HCT116 (cell line): ENCODE measurements around the gene ITPR1. TPM values are rescaled to one million over a fixed set of nuclear protein-coding genes. Genes with fewer than 3 reads are reported as not detected.
A peak's percentile ranks its signal among the peaks of the same experiment; 100 is the strongest.

Source experiments
- ATAC-seq: fragments of 200-7000 bp; cut with Tn5 transposase; 2 replicates; pipeline ENCODE4 v1.9.1; 2020; ENCODE audit warnings: mild to moderate bottlenecking, moderate library complexity
- BruUV-seq: library from RNA; stranded (reverse); fragments of 400-500 nt; replicated peaks from 2 replicates; lab custom pipeline; 2021; lab: Mats Ljungman, UMichigan
- CTCF ChIA-PET: fragments of 300-600 bp; sonication (Branson Sonifier 250); formaldehyde crosslinking; loops from one replicate; lab custom pipeline; 2021; ENCODE audit warnings: antibody characterized with exemption; lab: Charles Lee
- POLR2A ChIA-PET: fragments of 300-600, 350-600 bp; sonication (Branson Sonifier 250); formaldehyde crosslinking; loops from one replicate; lab custom pipeline; 2021; ENCODE audit warnings: antibody characterized with exemption; lab: Charles Lee
- RAD21 ChIA-PET, 2 experiments: fragments of 300-600 bp; sonication (Branson Sonifier 250); formaldehyde crosslinking; loops; one replicate each; lab custom pipeline; 2023; ENCODE audit warnings: low total read pairs in 2 of 2; ENCODE audit not compliant: uncharacterized antibody in 2 of 2, unreplicated experiment in 2 of 2, low non-redundant PET in 1 of 2; lab: Charles Lee
- DNase-seq: peaks from one replicate; pipeline ENCODE4 v3.0.0-alpha.2; 2010; ENCODE audit warnings: low read depth, low spot score
- H2AFZ ChIP-seq: fragments of 200-600 bp; shearing (Covaris generic), sonication (generic); 2 replicates; pipeline ENCODE4 v1.6.1; 2017; ENCODE audit warnings: low read depth, mixed run types, mixed read lengths, antibody characterized with exemption, low read length; ENCODE audit not compliant: poor library complexity, severe bottlenecking
- H3K27ac ChIP-seq: 2 replicates; pipeline ENCODE4 v1.5.1; 2012; ENCODE audit warnings: low read depth, low read length
- H3K27me3 ChIP-seq: fragments of 200-600 bp; sonication (generic); 2 replicates; pipeline ENCODE4 v1.6.1; 2016; ENCODE audit warnings: mixed run types, low read length, mixed read lengths; ENCODE audit not compliant: insufficient read depth
- H3K36me3 ChIP-seq, 2 experiments: fragments of 200-500 bp in 1 of 2; fragments of 200-600 bp in 1 of 2; sonication (Bioruptor generic) in 1 of 2; sonication (generic) in 1 of 2; 2 replicates each; pipeline versions ENCODE4 v1.5.1 to v1.6.1; 2014 to 2016; ENCODE audit warnings: low read length in 2 of 2, inconsistent platforms in 1 of 2, mixed read lengths in 1 of 2, mixed run types in 1 of 2; ENCODE audit not compliant: insufficient read depth in 2 of 2, control insufficient read depth in 1 of 2
- H3K4me1 ChIP-seq, 2 experiments: fragments of 200-600 bp in 1 of 2; sonication (generic) in 1 of 2; 2 replicates each; pipeline versions ENCODE4 v1.5.1 to v1.6.1; 2012 to 2017; ENCODE audit warnings: low read length in 2 of 2, inconsistent platforms in 1 of 2, mild to moderate bottlenecking in 1 of 2, mixed read lengths in 1 of 2, mixed run types in 1 of 2, moderate library complexity in 1 of 2; ENCODE audit not compliant: insufficient read depth in 2 of 2, control insufficient read depth in 1 of 2
- H3K4me2 ChIP-seq: fragments of 200-600 bp; sonication (generic); 2 replicates; pipeline ENCODE4 v1.6.1; 2017; ENCODE audit warnings: mixed run types, low read length, mixed read lengths
- H3K4me3 ChIP-seq, 2 experiments: fragments of 200-600 bp in 1 of 2; sonication (generic) in 1 of 2; replicated peaks in 1 of 2; 2 replicates each; pipeline ENCODE4 v1.5.1; 2011 to 2016; ENCODE audit warnings: low read length in 2 of 2, control low read depth in 1 of 2, low read depth in 1 of 2, mild to moderate bottlenecking in 1 of 2, mixed read lengths in 1 of 2, mixed run types in 1 of 2
- H3K79me2 ChIP-seq: fragments of 200-600 bp; sonication (generic); 2 replicates; pipeline ENCODE4 v1.6.1; 2017; ENCODE audit warnings: mild to moderate bottlenecking, mixed run types, low read length, moderate library complexity, mixed read lengths; ENCODE audit not compliant: insufficient read depth
- H3K9ac ChIP-seq: fragments of 200-600 bp; sonication (generic); 2 replicates; pipeline ENCODE4 v1.6.1; 2016; ENCODE audit warnings: low read length, mixed read lengths
- H3K9me2 ChIP-seq: fragments of 200-600 bp; sonication (generic), shearing (Covaris generic); 2 replicates; pipeline ENCODE4 v1.6.1; 2017; ENCODE audit warnings: mixed run types, mild to moderate bottlenecking, moderate library complexity; ENCODE audit not compliant: insufficient read depth
- H3K9me3 ChIP-seq, 2 experiments: fragments of 200-500 bp in 1 of 2; fragments of 200-600 bp in 1 of 2; sonication (Bioruptor generic) in 1 of 2; sonication (generic) in 1 of 2; 2 replicates each; pipeline ENCODE4 v1.6.1; 2014 to 2017; ENCODE audit warnings: low read length in 2 of 2, mixed read lengths in 2 of 2, inconsistent platforms in 1 of 2, low read depth in 1 of 2, mild to moderate bottlenecking in 1 of 2, mixed run types in 1 of 2, moderate library complexity in 1 of 2; ENCODE audit not compliant: control insufficient read depth in 1 of 2, insufficient read depth in 1 of 2
- H4K20me1 ChIP-seq: fragments of 200-600 bp; sonication (generic), shearing (Covaris generic); 2 replicates; pipeline ENCODE4 v1.6.1; 2017; ENCODE audit warnings: mixed run types, mild to moderate bottlenecking, moderate library complexity; ENCODE audit not compliant: insufficient read depth
- CBX3 ChIP-seq: IDR thresholded peaks from 2 replicates; pipeline ENCODE4 v1.6.1; 2012; ENCODE audit warnings: low read depth
- CEBPB ChIP-seq: IDR thresholded peaks from 2 replicates; pipeline ENCODE4 v1.6.1; 2012; ENCODE audit warnings: low read depth
- CTCF ChIP-seq, 3 experiments: fragments of 200-600 bp in 1 of 3; sonication (generic) in 1 of 3; IDR thresholded peaks in 2 of 3; conservative IDR thresholded peaks in 1 of 3; 2 replicates each; pipeline ENCODE4 v1.5.1; 2012 to 2017; ENCODE audit warnings: low read depth in 2 of 3, low read length in 2 of 3, antibody characterized with exemption in 1 of 3, borderline replicate concordance in 1 of 3, control low read depth in 1 of 3, mild to moderate bottlenecking in 1 of 3, mixed read lengths in 1 of 3, mixed run types in 1 of 3, moderate library complexity in 1 of 3; ENCODE audit not compliant: insufficient read depth in 1 of 3
- EZH2 ChIP-seq: fragments of 200-600 bp; sonication (generic); IDR thresholded peaks from 2 replicates; pipeline ENCODE4 v1.6.1; 2017; ENCODE audit warnings: antibody characterized with exemption, mixed run types
- EZH2phosphoT487 ChIP-seq: fragments of 200-600 bp; IDR thresholded peaks from 2 replicates; pipeline ENCODE4 v1.6.1; 2018; ENCODE audit warnings: antibody characterized with exemption, borderline replicate concordance
- FOSL1 ChIP-seq: IDR thresholded peaks from 2 replicates; pipeline ENCODE4 v1.6.1; 2012; ENCODE audit warnings: low read depth
- MAX ChIP-seq: IDR thresholded peaks from 2 replicates; pipeline ENCODE4 v1.6.1; 2012
- RAD21 ChIP-seq: IDR thresholded peaks from 2 replicates; pipeline ENCODE4 v1.6.1; 2012; ENCODE audit warnings: low read depth, mild to moderate bottlenecking
- SIN3A ChIP-seq: IDR thresholded peaks from 2 replicates; pipeline ENCODE4 v1.6.1; 2012; ENCODE audit warnings: low read depth
- SP1 ChIP-seq: IDR thresholded peaks from 2 replicates; pipeline ENCODE4 v1.6.1; 2012; ENCODE audit warnings: low read depth
- SRF ChIP-seq: IDR thresholded peaks from 2 replicates; pipeline ENCODE4 v1.6.1; 2012; ENCODE audit warnings: low read depth
- YY1 ChIP-seq: IDR thresholded peaks from 2 replicates; pipeline ENCODE4 v1.6.1; 2011; ENCODE audit warnings: low read length, low read depth, moderate library complexity, mild to moderate bottlenecking; ENCODE audit not compliant: insufficient replicate concordance; ENCODE audit errors: extremely low read depth
- ZFX ChIP-seq: fragments of 450-650 bp; IDR thresholded peaks from 2 replicates; pipeline ENCODE4 v1.6.1; 2017
- intact Hi-C: fragments of 100-400 bp; cut with micrococcal nuclease; formaldehyde crosslinking; loops from 2 replicates; pipeline ENCODE4 v1.10.0; 2022
- total RNA-seq: library from RNA; stranded (reverse); gene quantifications from one replicate; pipeline ENCODE4 v1.2.1, GENCODE V29; 2021; ENCODE audit not compliant: unreplicated experiment

ITPR1 gene
- total RNA-seq, 1 experiment from 2014 or later: 9.2 TPM

- no peak overlapping the region for H3K4me3 ChIP-seq
- no peak for TF ChIP-seq SIN3A
- peak; percentile 29; the same call in 1 of the 2 replicates for TF ChIP-seq FOSL1
- H3K9me3 ChIP-seq: no peaks in the 10 kb centered on the region
- H2AFZ ChIP-seq: no peak overlapping the region
- peaks cover 10% of the 10 kb centered on the region; the same call in 1 of the 2 replicates for H3K27me3 ChIP-seq
- ChIA-PET CTCF (interaction anchor here (1.3 to 1.5 kb wide), 2 partner anchors 14 to 254 kb away, joined by 4 to 7 read pairs; no protein-coding TSS in a partner anchor), POLR2A (no interaction called here), RAD21 (interaction anchor here in 1 of 2 experiments (1.6 kb wide), 1 partner anchor 250 kb away, joined by 3 read pairs; no protein-coding TSS in a partner anchor)
- DNase-seq (no peak), ATAC-seq (no peak)
- intact Hi-C loops: no loop called here
- no TSS peak for BruUV-seq
- no peak overlapping the region for H3K9ac ChIP-seq
- H3K36me3 ChIP-seq: no peaks in the 10 kb centered on the region
- no peaks in the 10 kb centered on the region for H4K20me1 ChIP-seq
- peaks cover 11 to 15% of the 10 kb centered on the region in 2 experiments; a peak in 3 of 4 replicates for H3K4me1 ChIP-seq
- no peak overlapping the region for H3K4me2 ChIP-seq
- no peaks in the 10 kb centered on the region for H3K79me2 ChIP-seq
- H3K9me2 ChIP-seq: no peaks in the 10 kb centered on the region
- H3K27ac ChIP-seq: no peak overlapping the region
Measured at GRCh38 chr3:4726549-4726948, 233.4 kb downstream of the ITPR1 start.

GRCh38 chr3:4729061-4729973 is 236.2 kb downstream of the ITPR1 start:
- ATAC-seq: no peak
- POLR2A ChIA-PET: no interaction called here
- no peaks in the 10 kb centered on the region for H3K4me1 ChIP-seq
- H3K4me3 ChIP-seq: no peak overlapping the region
- H3K9ac ChIP-seq: no peak overlapping the region
- no TSS peak for BruUV-seq
- no peaks in the 10 kb centered on the region for H3K36me3 ChIP-seq
- no peaks in the 10 kb centered on the region for H3K9me3 ChIP-seq
- no peaks in the 10 kb centered on the region for H3K9me2 ChIP-seq
- no peak for TF ChIP-seq SRF
- TF ChIP-seq FOSL1: no peak
- TF ChIP-seq MAX: no peak
- TF ChIP-seq RAD21: no peak
- no peak for TF ChIP-seq CEBPB
- no peak for TF ChIP-seq YY1
- TF ChIP-seq EZH2: no peak
- TF ChIP-seq CTCF (IDR thresholded peaks at IDR 0.05 in 2 of 3, conservative IDR thresholded peaks at IDR 0.05 in 1 of 3; ENCODE audit: borderline replicate concordance in 1 of 3, insufficient read depth in 1 of 3, low read depth in 2 of 3, low read length in 2 of 3): no peak
- no peak for TF ChIP-seq SP1
- TF ChIP-seq CBX3: no peak
- no peak for TF ChIP-seq ZFX
- TF ChIP-seq EZH2phosphoT487: no peak
- TF ChIP-seq, all 23 proteins: peak for 0
- no peak for DNase-seq
- H3K27ac ChIP-seq: no peak overlapping the region
- intact Hi-C loops: no loop called here
- peaks cover 12% of the 10 kb centered on the region; the same call in 1 of the 2 replicates for H3K27me3 ChIP-seq
- RAD21 ChIA-PET: no interaction called here
- CTCF ChIA-PET: interaction anchor here (1.6 kb wide), 1 partner anchor 18 kb away, joined by 4 read pairs; no protein-coding TSS in a partner anchor
- no peak overlapping the region for H3K4me2 ChIP-seq
- no peak overlapping the region for H2AFZ ChIP-seq
- H4K20me1 ChIP-seq: no peaks in the 10 kb centered on the region
- no peaks in the 10 kb centered on the region for H3K79me2 ChIP-seq
